Neural cell (in vitro differentiated cells): ENCODE results near the gene RSPH1. TPM values are rescaled to one million over a fixed set of nuclear protein-coding genes. Genes with fewer than 3 reads are reported as not detected.

Source experiments
- H2AFZ ChIP-seq: fragments of 200-600, 300-800 bp; sonication (generic), shearing (Covaris generic); 2 replicates; pipeline ENCODE4 v1.6.0; 2014; ENCODE audit warnings: low read depth, mild to moderate bottlenecking, antibody characterized with exemption, low read length, moderate library complexity
- H3F3A ChIP-seq: fragments of 200-600 bp; shearing (Covaris generic); 2 replicates; pipeline ENCODE4 v1.6.1; 2016; ENCODE audit warnings: mild to moderate bottlenecking, moderate library complexity, mixed read lengths, antibody characterized with exemption, low read length; ENCODE audit not compliant: insufficient read depth, poor library complexity, severe bottlenecking
- H3K27ac ChIP-seq: fragments of 200-600, 300-800 bp; sonication (generic), shearing (Covaris generic); 2 replicates; pipeline ENCODE4 v1.5.1; 2014; ENCODE audit warnings: mild to moderate bottlenecking, low read length, moderate library complexity
- H3K27me3 ChIP-seq: fragments of 300-800, 200-600 bp; sonication (generic), shearing (Covaris generic); 2 replicates; pipeline ENCODE4 v1.6.0; 2014; ENCODE audit warnings: mild to moderate bottlenecking, low read depth, low read length, moderate library complexity; ENCODE audit not compliant: insufficient read depth
- H3K36me3 ChIP-seq: fragments of 300-800, 200-600 bp; sonication (generic), shearing (Covaris generic); 2 replicates; pipeline ENCODE4 v1.5.1; 2014; ENCODE audit warnings: mild to moderate bottlenecking, antibody characterized with exemption, low read length, moderate library complexity; ENCODE audit not compliant: insufficient read depth
- H3K4me2 ChIP-seq: fragments of 300-800, 200-600 bp; sonication (generic), shearing (Covaris generic); 2 replicates; pipeline ENCODE4 v1.6.0; 2014; ENCODE audit warnings: mild to moderate bottlenecking, low read length
- H3K4me3 ChIP-seq: fragments of 300-800, 200-600 bp; sonication (generic), shearing (Covaris generic); 2 replicates; pipeline ENCODE4 v1.5.1; 2014; ENCODE audit warnings: mild to moderate bottlenecking, low read length, moderate library complexity
- H3K79me2 ChIP-seq: fragments of 200-600 bp; shearing (Covaris generic); replicated peaks from 2 replicates; pipeline ENCODE4 v1.6.0; 2014; ENCODE audit warnings: mild to moderate bottlenecking, low read length, moderate library complexity; ENCODE audit not compliant: insufficient read depth
- H3K9ac ChIP-seq: fragments of 300-800, 200-600 bp; sonication (generic), shearing (Covaris generic); 2 replicates; pipeline ENCODE4 v1.6.1; 2016; ENCODE audit warnings: mild to moderate bottlenecking, low read length, mixed read lengths
- H3K9me2 ChIP-seq: fragments of 200-600 bp; shearing (Covaris generic); 2 replicates; pipeline ENCODE4 v1.6.1; 2016; ENCODE audit warnings: mild to moderate bottlenecking, low read length, mixed read lengths; ENCODE audit not compliant: insufficient read depth
- H3K9me3 ChIP-seq: fragments of 200-600, 300-800 bp; sonication (generic), shearing (Covaris generic); 2 replicates; pipeline ENCODE4 v1.6.1; 2016; ENCODE audit warnings: mild to moderate bottlenecking, mixed run types, low read length, moderate library complexity, mixed read lengths
- H4K20me1 ChIP-seq: fragments of 200-600 bp; shearing (Covaris generic); 2 replicates; pipeline ENCODE4 v1.6.1; 2016; ENCODE audit warnings: mild to moderate bottlenecking, mixed run types; ENCODE audit not compliant: insufficient read depth
- EP300 ChIP-seq: fragments of 450-650 bp; conservative IDR thresholded peaks from 2 replicates; pipeline ENCODE4 v1.6.1; 2014; ENCODE audit warnings: antibody characterized with exemption, mild to moderate bottlenecking, moderate library complexity; ENCODE audit not compliant: poor library complexity, severe bottlenecking
- EZH2 ChIP-seq: fragments of 200-600, 300-800 bp; shearing (Covaris generic), sonication (generic); IDR thresholded peaks from 2 replicates; pipeline ENCODE4 v1.6.1; 2014; ENCODE audit warnings: antibody characterized with exemption, low read length, borderline replicate concordance, mild to moderate bottlenecking; ENCODE audit not compliant: insufficient read depth, poor library complexity, severe bottlenecking
- MXI1 ChIP-seq: fragments of 450-650 bp; conservative IDR thresholded peaks from 2 replicates; pipeline ENCODE4 v1.6.1; 2014; ENCODE audit warnings: antibody characterized with exemption, mild to moderate bottlenecking; ENCODE audit not compliant: poor library complexity, severe bottlenecking
- POLR2AphosphoS5 ChIP-seq: IDR thresholded peaks from 2 replicates; pipeline ENCODE4 v1.6.1; 2012
- RAD21 ChIP-seq: fragments of 450-650 bp; conservative IDR thresholded peaks from 2 replicates; pipeline ENCODE4 v1.6.1; 2014; ENCODE audit warnings: antibody characterized with exemption, mild to moderate bottlenecking, moderate library complexity
- SMC3 ChIP-seq: fragments of 450-650 bp; conservative IDR thresholded peaks from 2 replicates; pipeline ENCODE4 v1.6.1; 2014; ENCODE audit warnings: antibody characterized with exemption, mild to moderate bottlenecking, moderate library complexity; ENCODE audit not compliant: poor library complexity
- TAF1 ChIP-seq: IDR thresholded peaks from 2 replicates; pipeline ENCODE4 v1.6.1; 2012; ENCODE audit warnings: low read depth
- polyA plus RNA-seq: library from polyadenylated mRNA; depleted of rRNA; stranded (reverse); fragments of >200 nt; gene quantifications from 2 replicates; pipeline ENCODE4 v1.2.3, GENCODE V29; 2014
- TF ChIP-seq, protein P1 (sequence below): fragments of 450-650 bp; IDR thresholded peaks from 2 replicates; pipeline ENCODE4 v1.5.1; 2014; ENCODE audit warnings: antibody characterized with exemption, mild to moderate bottlenecking, moderate library complexity; ENCODE audit not compliant: poor library complexity, severe bottlenecking
- TF ChIP-seq, protein P2 (sequence below): IDR thresholded peaks from 2 replicates; pipeline ENCODE4 v1.6.1; 2012; ENCODE audit warnings: borderline replicate concordance

The RSPH1 gene
- polyA plus RNA-seq, 1 donor from 2014 or later: 1.3 TPM

DNA sequence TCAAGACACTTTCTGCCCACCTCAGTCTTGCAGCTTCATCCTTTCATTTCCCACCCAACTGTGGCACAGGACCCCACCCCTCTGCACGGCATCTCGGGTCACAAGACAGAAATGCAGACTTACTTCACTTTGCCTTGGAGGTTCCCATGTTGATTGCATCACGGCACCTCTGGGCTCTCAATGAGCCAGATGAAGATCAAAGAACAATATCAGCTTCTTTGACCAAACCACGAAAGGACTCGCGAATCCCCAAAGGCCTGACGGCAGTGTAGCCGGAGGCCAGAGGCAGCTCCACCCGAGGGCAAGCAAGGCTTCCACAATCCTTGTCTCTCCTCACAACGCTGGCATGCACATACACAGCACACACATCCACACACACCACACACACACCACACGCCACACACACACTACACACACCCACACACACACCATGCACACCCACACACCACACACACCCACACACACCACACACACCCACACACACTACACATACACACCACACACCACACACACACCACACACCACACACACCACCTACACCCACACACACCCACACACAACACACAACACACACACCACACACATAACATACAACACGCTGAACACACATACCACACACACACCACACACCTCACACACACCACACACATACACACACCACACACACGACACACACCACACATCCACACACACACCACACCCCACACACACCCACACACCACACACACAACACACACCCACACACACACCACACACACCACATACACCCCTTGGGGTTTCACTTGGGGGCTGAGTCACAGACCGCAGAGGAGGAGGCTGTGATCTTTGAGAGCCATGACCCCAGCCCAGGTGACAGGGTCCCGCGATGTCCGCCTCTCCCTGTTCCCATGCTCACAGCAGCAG, 56.5 kb downstream of the RSPH1 start:
- no peak overlapping the region for H2AFZ ChIP-seq
- no peak overlapping the region for H3K9ac ChIP-seq
- H3K4me3 ChIP-seq: no peak overlapping the region
- H3K79me2 ChIP-seq: no peaks in the 10 kb centered on the region
- no peak overlapping the region for H3K4me2 ChIP-seq
- H3K9me3 ChIP-seq: no peaks in the 10 kb centered on the region
- no peaks in the 10 kb centered on the region for H3K36me3 ChIP-seq
- no peaks in the 10 kb centered on the region for H3F3A ChIP-seq
- TF ChIP-seq SMC3 (no peak), RAD21 (no peak), POLR2AphosphoS5 (no peak), TAF1 (no peak), EP300 (no peak), MXI1 (no peak), EZH2 (no peak)
- TF ChIP-seq, protein P1, sequence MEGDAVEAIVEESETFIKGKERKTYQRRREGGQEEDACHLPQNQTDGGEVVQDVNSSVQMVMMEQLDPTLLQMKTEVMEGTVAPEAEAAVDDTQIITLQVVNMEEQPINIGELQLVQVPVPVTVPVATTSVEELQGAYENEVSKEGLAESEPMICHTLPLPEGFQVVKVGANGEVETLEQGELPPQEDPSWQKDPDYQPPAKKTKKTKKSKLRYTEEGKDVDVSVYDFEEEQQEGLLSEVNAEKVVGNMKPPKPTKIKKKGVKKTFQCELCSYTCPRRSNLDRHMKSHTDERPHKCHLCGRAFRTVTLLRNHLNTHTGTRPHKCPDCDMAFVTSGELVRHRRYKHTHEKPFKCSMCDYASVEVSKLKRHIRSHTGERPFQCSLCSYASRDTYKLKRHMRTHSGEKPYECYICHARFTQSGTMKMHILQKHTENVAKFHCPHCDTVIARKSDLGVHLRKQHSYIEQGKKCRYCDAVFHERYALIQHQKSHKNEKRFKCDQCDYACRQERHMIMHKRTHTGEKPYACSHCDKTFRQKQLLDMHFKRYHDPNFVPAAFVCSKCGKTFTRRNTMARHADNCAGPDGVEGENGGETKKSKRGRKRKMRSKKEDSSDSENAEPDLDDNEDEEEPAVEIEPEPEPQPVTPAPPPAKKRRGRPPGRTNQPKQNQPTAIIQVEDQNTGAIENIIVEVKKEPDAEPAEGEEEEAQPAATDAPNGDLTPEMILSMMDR: no peak
- TF ChIP-seq, protein P2, sequence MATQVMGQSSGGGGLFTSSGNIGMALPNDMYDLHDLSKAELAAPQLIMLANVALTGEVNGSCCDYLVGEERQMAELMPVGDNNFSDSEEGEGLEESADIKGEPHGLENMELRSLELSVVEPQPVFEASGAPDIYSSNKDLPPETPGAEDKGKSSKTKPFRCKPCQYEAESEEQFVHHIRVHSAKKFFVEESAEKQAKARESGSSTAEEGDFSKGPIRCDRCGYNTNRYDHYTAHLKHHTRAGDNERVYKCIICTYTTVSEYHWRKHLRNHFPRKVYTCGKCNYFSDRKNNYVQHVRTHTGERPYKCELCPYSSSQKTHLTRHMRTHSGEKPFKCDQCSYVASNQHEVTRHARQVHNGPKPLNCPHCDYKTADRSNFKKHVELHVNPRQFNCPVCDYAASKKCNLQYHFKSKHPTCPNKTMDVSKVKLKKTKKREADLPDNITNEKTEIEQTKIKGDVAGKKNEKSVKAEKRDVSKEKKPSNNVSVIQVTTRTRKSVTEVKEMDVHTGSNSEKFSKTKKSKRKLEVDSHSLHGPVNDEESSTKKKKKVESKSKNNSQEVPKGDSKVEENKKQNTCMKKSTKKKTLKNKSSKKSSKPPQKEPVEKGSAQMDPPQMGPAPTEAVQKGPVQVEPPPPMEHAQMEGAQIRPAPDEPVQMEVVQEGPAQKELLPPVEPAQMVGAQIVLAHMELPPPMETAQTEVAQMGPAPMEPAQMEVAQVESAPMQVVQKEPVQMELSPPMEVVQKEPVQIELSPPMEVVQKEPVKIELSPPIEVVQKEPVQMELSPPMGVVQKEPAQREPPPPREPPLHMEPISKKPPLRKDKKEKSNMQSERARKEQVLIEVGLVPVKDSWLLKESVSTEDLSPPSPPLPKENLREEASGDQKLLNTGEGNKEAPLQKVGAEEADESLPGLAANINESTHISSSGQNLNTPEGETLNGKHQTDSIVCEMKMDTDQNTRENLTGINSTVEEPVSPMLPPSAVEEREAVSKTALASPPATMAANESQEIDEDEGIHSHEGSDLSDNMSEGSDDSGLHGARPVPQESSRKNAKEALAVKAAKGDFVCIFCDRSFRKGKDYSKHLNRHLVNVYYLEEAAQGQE: no peak
- no peaks in the 10 kb centered on the region for H4K20me1 ChIP-seq
- H3K27ac ChIP-seq: no peak overlapping the region
- no peaks in the 10 kb centered on the region for H3K27me3 ChIP-seq
- H3K9me2 ChIP-seq: no peaks in the 10 kb centered on the region

DNA sequence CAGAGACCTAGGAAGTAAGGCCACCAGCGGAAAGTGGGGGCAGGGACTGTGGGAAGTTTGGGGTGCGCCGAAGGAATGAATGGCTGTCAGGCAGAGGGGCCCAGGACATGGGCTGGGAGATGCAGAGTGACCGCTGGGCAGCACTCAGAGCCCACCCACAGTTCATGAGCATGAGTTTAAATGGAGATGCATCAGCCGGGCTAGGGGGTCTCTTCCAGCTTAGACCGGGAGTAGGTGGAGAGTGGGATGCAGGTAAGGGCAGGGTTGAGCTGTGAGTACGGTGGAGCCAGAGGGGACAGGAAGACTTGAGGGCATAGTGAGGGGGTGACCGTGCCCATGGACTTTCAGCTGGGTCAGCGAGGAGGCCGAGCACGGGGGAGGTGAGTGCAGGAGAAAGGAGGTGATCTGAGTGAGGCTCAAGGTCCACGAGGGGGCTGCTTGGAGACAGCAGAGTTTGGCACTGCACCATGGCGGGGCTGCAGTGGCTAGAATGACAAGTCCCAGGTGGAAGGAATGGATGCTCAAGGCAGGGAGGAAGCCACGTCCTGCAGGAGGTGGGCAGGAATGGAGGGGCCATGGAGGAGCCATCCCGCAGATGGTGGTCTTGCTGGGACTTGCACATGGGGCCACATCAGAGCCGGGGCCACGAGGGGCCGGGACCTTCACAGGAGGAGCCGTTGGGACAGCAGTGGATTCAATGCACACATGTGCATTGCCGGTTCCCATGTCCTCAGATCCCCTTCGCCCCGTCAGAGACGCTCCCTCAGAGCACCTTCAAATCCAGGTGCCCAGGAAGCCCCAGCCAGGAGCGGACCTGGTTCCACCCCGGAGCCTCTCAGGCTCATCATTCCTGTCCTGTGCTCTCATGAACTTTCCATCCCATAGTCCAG, 57.5 kb downstream of the RSPH1 start:
- Histone ChIP-seq H3K4me3 (no peak overlapping the region), H4K20me1 (no peaks in the 10 kb centered on the region), H3K27ac (no peak overlapping the region), H2AFZ (no peak overlapping the region), H3K79me2 (no peaks in the 10 kb centered on the region), H3F3A (no peaks in the 10 kb centered on the region), H3K27me3 (no peaks in the 10 kb centered on the region), H3K9me2 (no peaks in the 10 kb centered on the region), H3K9me3 (no peaks in the 10 kb centered on the region), H3K36me3 (no peaks in the 10 kb centered on the region), H3K9ac (no peak overlapping the region), H3K4me2 (no peak overlapping the region)
- TF ChIP-seq SMC3 (no peak), POLR2AphosphoS5 (no peak), RAD21 (no peak), MXI1 (no peak), TAF1 (no peak), EZH2 (no peak), EP300 (no peak)
- TF ChIP-seq, protein P2: no peak
- TF ChIP-seq, protein P1: no peak
